ENCODE measurements around the gene SORL1-AS1.
A peak's percentile ranks its signal among the peaks of the same experiment; 100 is the strongest.

Gene SORL1-AS1

GRCh38 chr11:121389651-121390050 is 63.1 kb downstream of the SORL1-AS1 start:
- peak; percentile 95 for DNase-seq
